ENCODE data around the gene C3orf33.

The C3orf33 gene

DNA sequence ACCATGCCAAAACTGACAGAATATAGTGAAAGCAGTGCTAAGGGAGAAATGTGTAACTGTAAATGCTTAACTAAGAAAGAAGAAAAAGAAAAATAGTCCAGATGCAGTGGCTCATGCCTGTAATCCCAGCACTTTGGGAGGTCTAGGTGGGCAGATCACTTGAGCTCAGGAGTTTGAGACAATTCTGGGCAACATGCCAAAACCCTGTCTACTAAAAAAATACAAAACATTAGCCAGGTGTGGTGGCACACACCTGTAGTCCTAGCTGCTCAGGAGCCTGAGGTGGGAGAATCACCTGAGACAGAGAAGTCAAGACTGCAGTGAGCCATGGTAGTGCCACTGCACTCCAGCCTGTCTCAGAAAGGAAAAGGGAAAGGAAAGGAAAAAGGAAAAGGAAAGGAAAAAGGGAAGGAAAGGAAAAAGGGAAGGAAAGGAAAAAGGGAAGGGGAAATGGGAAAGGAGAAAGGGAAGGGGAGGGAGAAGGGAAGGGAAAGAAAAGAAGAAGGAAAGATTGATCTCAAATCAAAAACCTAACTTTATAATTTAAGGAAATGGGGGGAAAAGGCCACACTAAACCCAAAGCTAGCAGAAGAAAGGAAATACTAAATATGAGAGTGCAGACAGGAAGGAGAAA is 20.3 kb downstream of the C3orf33 start:
- no peak for DNase-seq (ENCODE audit: low read depth)

DNA sequence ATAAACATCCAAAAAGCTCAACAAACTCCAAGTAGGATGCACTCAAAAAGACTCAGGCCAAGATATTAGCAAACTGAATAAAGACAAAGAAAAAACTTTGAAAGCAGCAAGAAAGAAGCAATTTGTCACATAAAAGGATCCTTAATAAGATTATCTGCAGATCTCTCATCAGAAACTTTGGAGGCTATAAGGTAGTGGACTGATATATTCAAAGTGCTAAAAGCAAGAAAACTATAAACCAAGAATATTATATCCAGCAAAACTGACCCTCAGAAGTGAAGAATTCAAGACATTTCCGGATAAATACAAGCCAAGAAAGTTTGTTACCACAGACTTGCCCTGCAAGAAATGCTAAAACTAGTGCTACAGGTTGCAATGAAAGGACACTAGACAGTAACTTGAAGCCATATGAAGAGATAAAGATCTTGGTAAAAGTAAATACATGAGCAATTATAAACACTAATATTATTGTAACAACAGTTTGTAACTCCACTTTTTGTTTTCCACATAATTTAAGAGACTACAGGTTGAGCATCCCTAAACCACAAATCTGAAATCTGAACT is 23.6 kb downstream of the C3orf33 start:
- H3K4me3 ChIP-seq (ENCODE audit: control insufficient read depth, low read depth, low read length), result no peak overlapping the region
- DNase-seq (ENCODE audit: low read depth), result no peak
- TF ChIP-seq, protein P1, sequence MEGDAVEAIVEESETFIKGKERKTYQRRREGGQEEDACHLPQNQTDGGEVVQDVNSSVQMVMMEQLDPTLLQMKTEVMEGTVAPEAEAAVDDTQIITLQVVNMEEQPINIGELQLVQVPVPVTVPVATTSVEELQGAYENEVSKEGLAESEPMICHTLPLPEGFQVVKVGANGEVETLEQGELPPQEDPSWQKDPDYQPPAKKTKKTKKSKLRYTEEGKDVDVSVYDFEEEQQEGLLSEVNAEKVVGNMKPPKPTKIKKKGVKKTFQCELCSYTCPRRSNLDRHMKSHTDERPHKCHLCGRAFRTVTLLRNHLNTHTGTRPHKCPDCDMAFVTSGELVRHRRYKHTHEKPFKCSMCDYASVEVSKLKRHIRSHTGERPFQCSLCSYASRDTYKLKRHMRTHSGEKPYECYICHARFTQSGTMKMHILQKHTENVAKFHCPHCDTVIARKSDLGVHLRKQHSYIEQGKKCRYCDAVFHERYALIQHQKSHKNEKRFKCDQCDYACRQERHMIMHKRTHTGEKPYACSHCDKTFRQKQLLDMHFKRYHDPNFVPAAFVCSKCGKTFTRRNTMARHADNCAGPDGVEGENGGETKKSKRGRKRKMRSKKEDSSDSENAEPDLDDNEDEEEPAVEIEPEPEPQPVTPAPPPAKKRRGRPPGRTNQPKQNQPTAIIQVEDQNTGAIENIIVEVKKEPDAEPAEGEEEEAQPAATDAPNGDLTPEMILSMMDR (conservative IDR thresholded peaks at IDR 0.05; ENCODE audit: control insufficient read depth, insufficient read depth, low read depth, low read length), result no peak

More for the DNA sequence above, 20.3 kb downstream of the C3orf33 start:
- TF ChIP-seq, protein P1 (conservative IDR thresholded peaks at IDR 0.05; ENCODE audit: control insufficient read depth, insufficient read depth, low read depth, low read length), result no peak
- H3K4me3 ChIP-seq (ENCODE audit: control insufficient read depth, low read depth, low read length), result no peak overlapping the region

DNA sequence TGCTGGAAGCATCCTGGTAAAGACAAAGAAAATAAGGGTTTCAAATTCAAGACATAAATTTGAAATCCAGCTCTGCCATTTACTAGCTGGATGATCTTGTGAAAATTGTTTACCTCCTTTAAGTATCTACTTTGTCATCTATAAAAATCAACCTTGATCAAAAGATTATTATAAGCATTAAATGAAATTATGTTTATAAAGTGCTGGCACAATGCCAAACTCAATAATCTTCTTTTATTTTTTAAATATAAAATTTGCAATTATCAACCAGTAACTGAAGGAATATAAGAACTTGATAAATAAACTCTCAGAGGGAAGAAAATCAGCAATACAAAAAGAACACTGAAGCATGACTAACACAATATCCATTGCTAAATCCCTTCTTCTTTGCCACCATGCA is 25.8 kb downstream of the C3orf33 start:
- no peak overlapping the region for H3K4me3 ChIP-seq (ENCODE audit: control insufficient read depth, low read depth, low read length)
- TF ChIP-seq, protein P1 (conservative IDR thresholded peaks at IDR 0.05; ENCODE audit: control insufficient read depth, insufficient read depth, low read depth, low read length), result no peak
- no peak for DNase-seq (ENCODE audit: low read depth)

DNA sequence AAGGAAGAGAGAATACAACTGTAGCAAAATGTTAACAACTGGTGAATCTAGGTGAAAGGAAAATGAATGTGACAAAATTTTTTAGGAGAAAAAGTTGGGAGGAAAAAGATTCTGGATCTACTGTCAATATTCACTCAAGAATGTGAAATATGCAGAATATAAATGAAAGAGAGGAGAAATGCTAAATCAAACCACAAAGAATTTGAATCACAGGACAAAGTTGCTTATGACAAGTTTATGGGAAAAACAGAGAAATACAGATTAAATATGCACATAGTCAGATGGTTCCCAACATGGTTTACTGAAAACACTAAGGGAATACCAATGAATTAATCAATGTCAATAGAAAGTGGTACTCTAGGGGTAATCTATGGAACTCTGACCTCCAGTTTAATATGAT is 27.6 kb downstream of the C3orf33 start:
- TF ChIP-seq, protein P1 (conservative IDR thresholded peaks at IDR 0.05; ENCODE audit: control insufficient read depth, insufficient read depth, low read depth, low read length), result no peak
- no peak overlapping the region for H3K4me3 ChIP-seq (ENCODE audit: control insufficient read depth, low read depth, low read length)
- DNase-seq (ENCODE audit: low read depth), result no peak

DNA sequence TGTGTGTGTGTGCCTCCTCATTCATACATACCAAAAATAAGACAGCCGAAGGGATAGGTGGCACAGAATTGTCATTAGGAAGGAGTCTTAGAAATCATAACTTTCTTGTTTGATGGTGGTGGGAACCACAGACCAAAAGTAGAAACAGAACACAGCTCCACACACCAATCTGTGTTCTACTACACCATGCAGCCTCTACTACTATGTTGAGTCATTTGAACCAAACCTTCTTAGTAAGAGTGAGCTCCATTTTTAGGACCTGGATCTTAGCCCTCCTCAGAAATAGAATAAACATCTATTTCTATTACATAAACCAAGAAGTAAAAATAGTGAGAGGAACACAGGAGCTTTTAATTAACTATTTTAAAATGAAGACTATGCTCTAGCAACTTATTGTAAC is 33.3 kb downstream of the C3orf33 start:
- no peak for DNase-seq (ENCODE audit: low read depth)
- H3K4me3 ChIP-seq (ENCODE audit: control insufficient read depth, low read depth, low read length), result no peak overlapping the region
- TF ChIP-seq, protein P1 (conservative IDR thresholded peaks at IDR 0.05; ENCODE audit: control insufficient read depth, insufficient read depth, low read depth, low read length), result no peak

DNA sequence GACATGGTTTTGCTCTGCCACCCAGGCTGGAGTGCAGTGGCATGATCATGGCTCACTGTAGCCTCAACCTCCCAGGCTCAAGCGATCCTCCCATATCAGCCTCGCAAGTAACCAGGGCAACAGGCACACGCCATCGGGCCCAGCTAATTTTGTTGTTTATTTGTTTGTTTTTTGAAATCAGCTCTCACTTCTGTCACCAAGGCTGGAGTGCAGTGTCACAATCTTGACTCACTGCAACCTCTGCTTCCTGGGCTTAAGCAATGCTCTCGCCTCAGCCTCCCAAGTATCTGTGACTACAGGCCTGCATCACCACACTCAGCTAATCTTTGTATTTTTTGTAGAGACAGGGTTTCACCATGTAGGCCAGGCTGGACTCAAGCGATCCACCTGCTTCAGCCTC is 35.0 kb downstream of the C3orf33 start:
- TF ChIP-seq, protein P1 (conservative IDR thresholded peaks at IDR 0.05; ENCODE audit: control insufficient read depth, insufficient read depth, low read depth, low read length), result no peak
- no peak for DNase-seq (ENCODE audit: low read depth)
- H3K4me3 ChIP-seq (ENCODE audit: control insufficient read depth, low read depth, low read length), result no peak overlapping the region

All from fibroblast of mammary gland (primary cell).